EL (cell line): Measurements from ENCODE around the gene BLTP3B.
"Not testable (repeated sequence)": the region's sequence is repeated elsewhere in the genome, so short reads cannot be mapped to it uniquely, and the experiment has no call there.

ENCODE experiments used
- DNase-seq: peaks from one replicate; pipeline ENCODE4 v3.0.0-alpha.2; 2016

The BLTP3B gene

DNA sequence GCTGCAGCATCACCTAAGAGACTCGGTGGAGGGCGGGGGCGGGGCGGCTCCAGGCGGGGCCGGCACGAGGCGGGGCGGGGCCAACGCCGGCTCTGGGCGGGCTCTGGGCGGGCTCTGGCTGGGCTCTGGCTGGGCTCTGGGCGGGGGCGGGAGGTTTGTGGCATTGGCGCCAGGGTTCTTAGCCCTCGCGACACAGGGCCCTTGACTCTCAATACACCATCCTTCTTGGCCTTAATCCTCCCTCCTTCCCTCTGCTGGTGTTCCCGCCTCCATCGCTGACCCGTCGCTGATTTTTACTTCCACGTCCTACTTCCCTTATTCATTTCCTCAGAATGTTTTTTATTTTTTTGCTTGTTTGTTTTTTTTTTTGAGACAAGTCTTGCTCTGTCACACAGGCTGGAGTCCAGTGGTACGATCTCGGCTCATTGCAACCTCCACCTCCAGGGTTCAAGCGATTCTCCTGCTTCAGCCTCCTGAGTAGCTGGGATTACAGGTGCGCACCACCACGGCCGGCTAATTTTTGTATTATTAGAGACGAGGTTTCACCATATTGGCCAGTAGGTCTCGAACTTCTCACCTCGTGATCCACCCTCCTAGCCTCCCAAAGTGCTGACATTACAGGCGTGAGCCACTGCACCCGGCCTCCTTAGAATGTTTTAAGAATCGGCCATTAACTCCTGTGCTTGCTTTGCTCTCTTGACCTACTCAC lies at the start of gene BLTP3B:
TSS of gene BLTP3B (minus strand) at position 24 of the 709 bp plus-strand sequence. CDS start 239 bp downstream, outside the sequence.
- DNase-seq, result peak; percentile 87

DNA sequence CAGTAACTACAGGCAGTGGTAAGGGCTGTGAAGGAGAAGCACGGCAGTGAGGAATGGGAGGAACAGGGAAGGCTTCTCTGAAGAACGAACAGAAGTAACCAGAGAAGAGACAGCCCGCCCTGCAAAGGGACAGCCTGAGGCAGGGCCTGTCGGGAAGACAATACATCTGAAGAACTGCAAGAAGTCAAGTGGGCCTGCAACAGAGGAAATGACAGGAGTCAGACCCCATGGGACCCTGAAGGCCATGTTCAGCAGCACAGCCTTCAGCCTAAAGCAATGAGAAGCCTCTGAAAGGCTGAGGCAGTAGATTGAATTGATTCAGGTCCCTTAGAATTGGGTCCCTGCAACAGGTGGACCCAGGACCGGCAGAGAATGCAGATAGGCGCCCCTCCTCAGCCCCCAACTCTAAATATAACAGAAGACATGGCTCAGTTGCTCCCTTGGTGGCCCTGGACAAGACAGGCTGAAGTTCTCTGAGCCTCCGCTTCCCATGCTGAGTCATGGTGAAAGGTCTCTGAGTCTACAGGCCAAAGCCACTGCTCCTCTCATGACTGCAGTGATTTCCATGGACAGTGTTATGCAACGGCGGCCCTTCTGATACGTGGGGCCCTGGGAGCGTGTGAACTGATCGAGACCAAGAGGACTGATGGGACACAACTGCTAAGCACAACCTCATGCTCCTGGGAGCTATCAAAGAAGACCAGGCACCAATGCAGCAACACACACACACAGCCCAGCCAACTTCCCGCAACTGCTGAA lies 47.1 kb upstream of the BLTP3B start:
- no peak for DNase-seq

- DNase-seq, result not testable (repeated sequence)
Observed at GRCh38 chr12:100188888-100189635, 46.4 kb upstream of the BLTP3B start.

- DNase-seq, result no peak
Observed at GRCh38 chr12:100187857-100188519, 45.3 kb upstream of the BLTP3B start.

DNA sequence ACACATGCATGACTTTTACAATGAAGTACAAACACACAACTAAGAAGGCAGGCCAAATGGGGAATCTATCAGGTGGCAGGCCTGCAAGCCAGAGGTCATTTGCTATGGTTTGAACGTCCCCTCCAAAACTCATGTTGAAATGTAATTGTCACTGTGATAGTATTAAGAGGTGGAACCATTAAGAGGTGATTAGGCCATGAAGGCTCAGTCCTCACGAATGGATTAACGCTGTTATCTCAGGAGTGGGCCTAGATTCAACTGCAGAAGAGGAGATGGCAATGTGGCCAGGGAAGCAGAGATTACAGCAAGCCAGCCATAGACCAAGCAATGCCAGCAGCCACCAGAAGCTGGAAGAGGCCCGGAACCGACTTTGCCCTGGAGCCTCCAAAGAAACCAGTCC lies 44.4 kb upstream of the BLTP3B start:
- no peak for DNase-seq

GRCh38 chr12:100186071-100186470 lies 43.4 kb upstream of the BLTP3B start:
- DNase-seq, result no peak

GRCh38 chr12:100185361-100185894 lies 42.8 kb upstream of the BLTP3B start:
- no peak for DNase-seq

- DNase-seq, result no peak
Observed at GRCh38 chr12:100184549-100185145, 42.0 kb upstream of the BLTP3B start.

DNA sequence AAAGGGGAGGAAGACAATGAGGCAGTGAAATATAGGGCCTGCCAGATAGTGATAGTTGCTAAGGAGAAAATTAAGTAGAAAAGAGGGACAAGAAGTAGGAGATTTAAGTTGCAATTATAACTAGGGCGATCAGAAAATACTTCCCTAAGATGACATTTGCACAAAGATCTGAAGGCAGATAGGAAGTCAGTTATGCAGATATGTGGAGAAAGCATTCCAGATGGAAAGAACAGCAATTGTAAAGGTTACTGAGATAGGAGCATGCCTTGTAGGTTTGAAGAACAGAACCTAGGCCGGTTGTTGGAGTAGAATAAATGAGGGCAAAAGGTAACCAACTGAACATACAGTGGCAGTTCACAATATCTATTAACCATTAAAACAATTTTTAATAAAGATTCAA lies 36.6 kb upstream of the BLTP3B start:
- DNase-seq, result no peak

DNA sequence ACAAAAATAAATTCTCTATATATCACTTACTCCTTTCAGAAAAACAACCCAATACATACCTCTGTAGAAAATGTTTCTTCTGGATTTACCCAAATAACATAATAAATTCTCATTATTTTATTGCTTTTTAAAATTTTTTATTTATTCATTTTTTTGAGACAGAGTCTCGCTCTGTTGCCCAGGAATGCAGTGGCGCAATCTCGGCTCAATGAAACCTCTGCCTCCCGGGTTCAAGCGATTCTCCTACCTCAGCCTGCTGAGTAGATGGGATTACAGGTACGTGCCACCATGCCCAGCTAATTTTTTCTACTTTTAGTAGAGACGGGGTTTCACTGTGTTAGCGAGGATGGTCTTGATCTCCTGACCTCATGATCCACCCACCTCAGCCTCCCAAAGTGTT lies 33.8 kb upstream of the BLTP3B start:
- not testable (repeated sequence) for DNase-seq

DNA sequence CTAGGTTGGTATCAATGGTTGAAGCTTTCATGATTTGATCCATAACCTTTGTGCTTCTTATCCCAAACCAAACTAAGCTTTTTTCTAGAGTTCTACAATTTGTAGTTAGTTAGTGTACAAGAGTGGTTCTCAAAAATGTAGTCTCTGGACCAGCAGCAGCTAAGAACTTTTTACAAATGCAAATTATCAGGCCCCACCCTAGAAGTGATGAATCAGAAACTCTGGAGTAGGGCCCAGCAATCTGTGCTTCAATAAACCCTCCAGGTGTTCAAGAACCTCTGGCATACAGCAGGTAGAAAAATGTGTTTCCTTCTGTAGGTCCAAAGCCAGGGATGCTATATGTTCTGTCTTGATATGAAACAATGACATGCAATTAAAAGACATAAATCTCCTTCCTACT lies 31.8 kb upstream of the BLTP3B start:
- DNase-seq, result no peak

DNA sequence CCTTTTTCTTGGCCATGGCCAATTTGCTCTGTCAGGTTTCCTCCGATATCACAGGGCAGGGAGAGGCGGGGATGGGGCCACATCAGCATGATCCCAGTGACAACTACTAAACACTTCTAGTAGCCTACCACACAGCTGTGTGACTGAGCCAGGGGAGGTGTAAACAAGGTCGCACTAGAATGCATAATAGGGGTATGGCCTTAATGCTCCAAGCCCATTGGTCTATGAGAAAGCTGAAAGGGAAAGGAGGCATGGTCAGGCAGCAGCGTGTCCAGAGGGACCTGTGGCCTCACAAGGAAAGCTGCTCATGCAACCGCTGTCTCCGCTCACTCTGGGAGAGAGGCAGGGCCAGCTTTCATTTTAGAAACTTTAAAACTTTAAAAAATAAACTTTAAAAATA lies 30.4 kb upstream of the BLTP3B start:
- DNase-seq, result no peak

- DNase-seq, result no peak
Observed at GRCh38 chr12:100171248-100171647, 28.6 kb upstream of the BLTP3B start.

GRCh38 chr12:100170313-100170858 lies 27.7 kb upstream of the BLTP3B start:
- no peak for DNase-seq

DNA sequence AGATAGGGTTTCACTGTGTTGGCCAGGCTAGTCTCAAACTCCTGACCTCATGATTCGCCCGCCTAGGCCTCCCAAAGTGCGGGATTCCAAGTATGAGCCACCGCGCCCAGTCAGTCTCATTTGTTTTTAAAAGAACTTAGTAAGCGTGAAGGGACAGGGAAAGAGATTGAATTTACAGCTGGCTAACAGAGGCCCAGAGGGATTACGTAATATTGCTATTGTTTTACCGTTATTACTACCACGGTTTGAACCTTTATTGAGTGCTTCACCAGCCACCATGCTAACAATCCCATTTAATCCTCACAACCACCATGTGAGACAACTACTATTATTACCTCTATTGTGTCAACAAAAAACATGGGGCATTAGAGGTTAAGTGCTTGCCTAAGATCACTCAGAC lies 26.7 kb upstream of the BLTP3B start:
- no peak for DNase-seq

- DNase-seq, result peak; percentile 10
Observed at GRCh38 chr12:100168562-100168961, 25.9 kb upstream of the BLTP3B start.

DNA sequence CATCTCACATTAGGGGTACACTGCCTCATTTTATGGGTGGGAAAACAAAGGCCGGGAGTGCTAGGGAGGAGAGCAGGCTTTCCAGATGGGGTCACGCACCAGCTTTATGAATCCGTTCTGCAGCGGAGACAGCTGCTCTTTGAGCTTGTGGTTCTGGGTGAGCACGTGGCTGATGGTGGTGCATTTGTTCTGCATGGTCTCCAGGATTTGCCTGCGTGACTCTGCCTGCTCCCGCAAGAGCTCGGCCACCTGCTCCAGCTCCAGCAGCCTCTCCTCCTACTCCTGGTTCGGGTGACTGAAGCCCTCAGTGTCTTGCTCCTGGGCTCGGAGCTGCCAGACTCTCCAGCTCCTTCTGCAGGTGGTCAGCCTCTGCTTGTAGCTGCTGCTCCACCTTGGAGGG lies 23.6 kb upstream of the BLTP3B start:
- DNase-seq, result no peak

GRCh38 chr12:100165356-100165755 lies 22.7 kb upstream of the BLTP3B start:
- DNase-seq, result no peak

GRCh38 chr12:100164153-100164704 lies 21.6 kb upstream of the BLTP3B start:
- DNase-seq, result no peak

DNA sequence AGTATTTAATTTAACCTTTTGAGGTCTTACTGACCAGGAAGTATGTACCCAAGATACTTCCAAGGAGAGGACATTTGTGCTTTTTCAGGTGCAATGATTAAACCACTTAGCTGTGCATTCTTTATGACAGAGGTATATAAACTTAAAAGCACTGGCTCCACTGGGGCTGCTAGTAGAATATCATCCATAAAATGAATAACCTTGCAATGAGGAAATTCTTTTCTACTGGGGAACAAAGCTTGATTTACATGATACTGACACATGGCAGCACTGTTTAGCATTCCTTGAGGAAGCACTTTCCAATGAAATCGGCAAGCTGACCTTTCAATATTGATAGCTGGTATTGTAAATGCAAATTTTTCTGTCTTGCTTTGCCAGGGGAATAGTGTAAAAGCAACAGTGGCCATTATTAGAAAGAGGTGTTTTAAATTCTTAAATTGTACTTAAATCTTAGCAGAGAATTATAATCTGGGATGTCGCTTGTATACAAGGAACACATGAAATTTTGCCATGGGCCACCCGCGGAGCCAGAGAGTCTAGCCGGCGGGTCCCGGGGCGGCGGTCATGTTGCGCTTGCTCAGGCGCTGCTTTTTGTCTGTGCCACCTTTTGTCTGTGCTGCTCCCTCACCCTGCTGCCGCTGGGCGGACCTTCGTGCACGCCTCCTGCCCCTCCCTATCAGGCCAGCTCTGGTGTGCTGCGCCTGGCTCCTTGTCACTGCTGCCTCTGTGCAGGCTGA lies 20.9 kb upstream of the BLTP3B start:
- DNase-seq, result peak; percentile 62
